Measurements from ENCODE around the gene NT5C. TPM values are rescaled to one million over a fixed set of nuclear protein-coding genes. Genes with fewer than 3 reads are reported as not detected.

NT5C gene
- total RNA-seq, 2 experiments from 2014 or later, result 107 to 259 TPM

GRCh38 chr17:75124041-75124818 is 7.3 kb downstream of the NT5C start:
- H3K9me2 ChIP-seq (ENCODE audit: insufficient read depth, low read length), result no peaks in the 10 kb centered on the region
- BruUV-seq (replicated peaks), result no TSS peak
- H3K4me2 ChIP-seq (ENCODE audit: low read length), result no peak overlapping the region
- peaks cover 9% of the 10 kb centered on the region; the same call in 1 of the 2 replicates for H3K36me3 ChIP-seq (ENCODE audit: insufficient read depth, low read length)
- H3K4me3 ChIP-seq (ENCODE audit: low read depth, low read length, poor library complexity, severe bottlenecking), result no peak overlapping the region
- no peaks in the 10 kb centered on the region for H3K79me2 ChIP-seq (ENCODE audit: insufficient read depth, low read depth, low read length)
- peaks cover 8% of the 10 kb centered on the region for H3K4me1 ChIP-seq (ENCODE audit: insufficient read depth, low read length, poor library complexity, severe bottlenecking)
- no peak overlapping the region for H3K27ac ChIP-seq (ENCODE audit: low read depth, low read length, poor library complexity, severe bottlenecking)
- POLR2A ChIA-PET, result interaction anchor here (0.8 kb wide), 1 partner anchor 14 kb away, joined by 4 read pairs; the partner anchor contains the start of gene ARMC7
- no peak for DNase-seq (ENCODE audit: low spot score)
- TF ChIP-seq CTCF (conservative IDR thresholded peaks at IDR 0.05; ENCODE audit: low read length), result no peak
- no peak for TF ChIP-seq EZH2phosphoT487 (IDR thresholded peaks at IDR 0.05; ENCODE audit: borderline replicate concordance, low read depth, low read length)
- no peak overlapping the region for H2AFZ ChIP-seq (ENCODE audit: low read length)
- no peaks in the 10 kb centered on the region for H3K9me3 ChIP-seq (ENCODE audit: low read length)
- CTCF ChIA-PET (ENCODE audit: unreplicated experiment), result interaction anchor here (1.2 kb wide), 1 partner anchor 10 kb away, joined by 3 read pairs; no protein-coding TSS in a partner anchor
- intact Hi-C loops (cut with micrococcal nuclease; ENCODE audit: unreplicated experiment), result no loop called here
- H4K20me1 ChIP-seq (ENCODE audit: insufficient read depth, low read length), result no peaks in the 10 kb centered on the region

- intact Hi-C loops (cut with micrococcal nuclease; ENCODE audit: unreplicated experiment), result no loop called here
- no peak overlapping the region for H3K27ac ChIP-seq (ENCODE audit: low read depth, low read length, poor library complexity, severe bottlenecking)
- no peak overlapping the region for H2AFZ ChIP-seq (ENCODE audit: low read length)
- peaks cover 34% of the 10 kb centered on the region for H3K4me1 ChIP-seq (ENCODE audit: insufficient read depth, low read length, poor library complexity, severe bottlenecking)
- no peaks in the 10 kb centered on the region for H3K9me3 ChIP-seq (ENCODE audit: low read length)
- H3K4me2 ChIP-seq (ENCODE audit: low read length), result no peak overlapping the region
- BruUV-seq (replicated peaks), result no TSS peak
- H3K36me3 ChIP-seq (ENCODE audit: insufficient read depth, low read length), result peaks cover 8% of the 10 kb centered on the region; the same call in 1 of the 2 replicates
- H3K79me2 ChIP-seq (ENCODE audit: insufficient read depth, low read depth, low read length), result peaks cover 5% of the 10 kb centered on the region; the same call in 1 of the 2 replicates
- ChIA-PET POLR2A (interaction anchor here (0.7 to 1.0 kb wide), 2 partner anchors 62 to 221 kb away, joined by 4 read pairs; no protein-coding TSS in a partner anchor), CTCF (ENCODE audit: unreplicated experiment) (no interaction called here)
- no peaks in the 10 kb centered on the region for H3K9me2 ChIP-seq (ENCODE audit: insufficient read depth, low read length)
- no peaks in the 10 kb centered on the region for H4K20me1 ChIP-seq (ENCODE audit: insufficient read depth, low read length)
- DNase-seq (ENCODE audit: low spot score), result no peak
- H3K4me3 ChIP-seq (ENCODE audit: low read depth, low read length, poor library complexity, severe bottlenecking), result no peak overlapping the region
- TF ChIP-seq CTCF (conservative IDR thresholded peaks at IDR 0.05; ENCODE audit: low read length), result no peak
Measured at GRCh38 chr17:75118307-75118706, 13.2 kb downstream of the NT5C start.

GRCh38 chr17:75116737-75117136 is 14.8 kb downstream of the NT5C start:
- H3K4me2 ChIP-seq (ENCODE audit: low read length), result no peak overlapping the region
- H3K79me2 ChIP-seq (ENCODE audit: insufficient read depth, low read depth, low read length), result peaks cover 5% of the 10 kb centered on the region; the same call in 1 of the 2 replicates
- DNase-seq (ENCODE audit: low spot score), result no peak

More at GRCh38 chr17:75116737-75117136, 14.8 kb downstream of the NT5C start:
- Histone ChIP-seq H4K20me1 (ENCODE audit: insufficient read depth, low read length) (no peaks in the 10 kb centered on the region), H3K36me3 (ENCODE audit: insufficient read depth, low read length) (peaks cover 8% of the 10 kb centered on the region), H2AFZ (ENCODE audit: low read length) (no peak overlapping the region), H3K9me3 (ENCODE audit: low read length) (no peaks in the 10 kb centered on the region), H3K4me1 (ENCODE audit: insufficient read depth, low read length, poor library complexity, severe bottlenecking) (peaks cover 34% of the 10 kb centered on the region), H3K27ac (ENCODE audit: low read depth, low read length, poor library complexity, severe bottlenecking) (no peak overlapping the region), H3K4me3 (ENCODE audit: low read depth, low read length, poor library complexity, severe bottlenecking) (no peak overlapping the region), H3K9me2 (ENCODE audit: insufficient read depth, low read length) (no peaks in the 10 kb centered on the region)
- TF ChIP-seq CTCF (conservative IDR thresholded peaks at IDR 0.05; ENCODE audit: low read length) (no peak), EZH2phosphoT487 (IDR thresholded peaks at IDR 0.05; ENCODE audit: borderline replicate concordance, low read depth, low read length) (no peak)
- no TSS peak for BruUV-seq (replicated peaks)
- ChIA-PET CTCF (ENCODE audit: unreplicated experiment) (interaction anchor here (1.0 to 1.4 kb wide), 3 partner anchors 10 to 85 kb away, joined by 3 to 5 read pairs (median 4); partner anchors contain the start of gene NT5C), POLR2A (interaction anchor here (1.0 to 2.1 kb wide), 4 partner anchors 13 to 90 kb away, joined by 3 to 9 read pairs (median 4); partner anchors contain the start of gene NT5C)
- intact Hi-C loops (cut with micrococcal nuclease; ENCODE audit: unreplicated experiment), result no loop called here

All from OCI-LY7 (cell line).